GM19193 (cell line): ENCODE data around the gene BTBD16.

ENCODE experiments used
- POLR2A ChIP-seq: IDR thresholded peaks from 4 replicates; pipeline ENCODE4 v1.6.1; 2011; ENCODE audit not compliant: insufficient read depth, insufficient read length; ENCODE audit errors: extremely low read depth

BTBD16 gene

GRCh38 chr10:122277526-122278136 lies 6.5 kb downstream of the BTBD16 start:
- no peak for TF ChIP-seq POLR2A

- TF ChIP-seq POLR2A = no peak
Observed at GRCh38 chr10:122279725-122280141, 8.6 kb downstream of the BTBD16 start.

GRCh38 chr10:122280156-122280555 lies 9.1 kb downstream of the BTBD16 start:
- TF ChIP-seq POLR2A = no peak

GRCh38 chr10:122281018-122281626 lies 10.0 kb downstream of the BTBD16 start:
- no peak for TF ChIP-seq POLR2A

GRCh38 chr10:122281751-122282150 lies 10.7 kb downstream of the BTBD16 start:
- TF ChIP-seq POLR2A = no peak

- TF ChIP-seq POLR2A = no peak
Observed at GRCh38 chr10:122282253-122282671, 11.2 kb downstream of the BTBD16 start.

GRCh38 chr10:122282909-122283308 lies 11.8 kb downstream of the BTBD16 start:
- TF ChIP-seq POLR2A = no peak

GRCh38 chr10:122285506-122286444 lies 14.7 kb downstream of the BTBD16 start:
- TF ChIP-seq POLR2A = no peak

GRCh38 chr10:122286867-122287266 lies 15.8 kb downstream of the BTBD16 start:
- TF ChIP-seq POLR2A = no peak

- TF ChIP-seq POLR2A = no peak
Observed at GRCh38 chr10:122287570-122287969, 16.5 kb downstream of the BTBD16 start.

GRCh38 chr10:122288262-122288661 lies 17.2 kb downstream of the BTBD16 start:
- TF ChIP-seq POLR2A = no peak

- TF ChIP-seq POLR2A = no peak
Observed at GRCh38 chr10:122288917-122289316, 17.8 kb downstream of the BTBD16 start.

GRCh38 chr10:122290334-122290733 lies 19.2 kb downstream of the BTBD16 start:
- no peak for TF ChIP-seq POLR2A

GRCh38 chr10:122290833-122291532 lies 19.9 kb downstream of the BTBD16 start:
- no peak for TF ChIP-seq POLR2A

GRCh38 chr10:122291739-122292138 lies 20.6 kb downstream of the BTBD16 start:
- no peak for TF ChIP-seq POLR2A
